GM18526 (cell line): ENCODE data around the gene POLR2B.

Source experiments
- POLR2A ChIP-seq: IDR thresholded peaks from 3 replicates; pipeline ENCODE4 v1.6.1; 2011; ENCODE audit not compliant: insufficient read length; ENCODE audit errors: extremely low read depth

POLR2B gene

GRCh38 chr4:57040510-57040909 lies 61.8 kb downstream of the POLR2B start:
- no peak for TF ChIP-seq POLR2A

- TF ChIP-seq POLR2A: no peak
Measured at GRCh38 chr4:57041020-57041419, 62.3 kb downstream of the POLR2B start.

- TF ChIP-seq POLR2A: no peak
Measured at GRCh38 chr4:57042711-57043169, 64.0 kb downstream of the POLR2B start.

GRCh38 chr4:57043347-57044251 lies 64.9 kb downstream of the POLR2B start:
- no peak for TF ChIP-seq POLR2A

GRCh38 chr4:57044279-57044678 lies 65.6 kb downstream of the POLR2B start:
- no peak for TF ChIP-seq POLR2A

GRCh38 chr4:57044996-57045395 lies 66.3 kb downstream of the POLR2B start:
- no peak for TF ChIP-seq POLR2A

- TF ChIP-seq POLR2A: no peak
Measured at GRCh38 chr4:57048590-57049304, 70.1 kb downstream of the POLR2B start.

- TF ChIP-seq POLR2A: no peak
Measured at GRCh38 chr4:57051095-57051494, 72.4 kb downstream of the POLR2B start.

- TF ChIP-seq POLR2A: no peak
Measured at GRCh38 chr4:57051524-57051923, 72.8 kb downstream of the POLR2B start.

- no peak for TF ChIP-seq POLR2A
Measured at GRCh38 chr4:57053508-57053907, 74.8 kb downstream of the POLR2B start.

GRCh38 chr4:57055886-57056285 lies 77.2 kb downstream of the POLR2B start:
- TF ChIP-seq POLR2A: no peak

- TF ChIP-seq POLR2A: no peak
Measured at GRCh38 chr4:57059890-57060716, 81.4 kb downstream of the POLR2B start.

- TF ChIP-seq POLR2A: no peak
Measured at GRCh38 chr4:57061395-57061794, 82.7 kb downstream of the POLR2B start.

- no peak for TF ChIP-seq POLR2A
Measured at GRCh38 chr4:57063518-57063917, 84.8 kb downstream of the POLR2B start.

- TF ChIP-seq POLR2A: no peak
Measured at GRCh38 chr4:57064120-57064519, 85.4 kb downstream of the POLR2B start.

GRCh38 chr4:57064811-57065711 lies 86.4 kb downstream of the POLR2B start:
- no peak for TF ChIP-seq POLR2A
